K562 (cell line): ENCODE measurements around the gene DDR1. TPM values are rescaled to one million over a fixed set of nuclear protein-coding genes. Genes with fewer than 3 reads are reported as not detected.
A peak's percentile ranks its signal among the peaks of the same experiment; 100 is the strongest.

ENCODE experiments used
- ATAC-seq: fragments of 200-7000 bp; cut with Tn5 transposase; 3 replicates; pipeline ENCODE4 v1.9.1; 2020; ENCODE audit warnings: moderate library complexity
- BruUV-seq: library from RNA; stranded (reverse); fragments of 400-500 nt; replicated peaks from 2 replicates; lab custom pipeline; 2021; lab: Mats Ljungman, UMichigan
- CTCF ChIA-PET: fragments of 300-600 bp; formaldehyde crosslinking; extraction: SDS; loops from one replicate; lab custom pipeline; 2021; ENCODE audit warnings: low intra/inter-chr PET ratio; lab: Yijun Ruan, JAX
- POLR2A ChIA-PET: fragments of 300-600, 350-650 bp; sonication (Branson Sonifier 250); formaldehyde crosslinking; extraction: SDS; loops from one replicate; lab custom pipeline; 2021; ENCODE audit warnings: antibody characterized with exemption, inconsistent platforms; lab: Yijun Ruan, JAX
- DNase-seq, 4 experiments: peaks; one replicate each; pipeline versions ENCODE4 v3.0.0 to v3.0.0-alpha.2; 2011 to 2018; ENCODE audit warnings: low spot score in 3 of 4, mixed read lengths in 3 of 4; ENCODE audit errors: extremely low read depth in 1 of 4
- FAIRE-seq: peaks from 2 replicates; lab custom pipeline; 2011; peaks lifted over from hg19 to GRCh38; lab: Jason Lieb, UNC
- H2AFZ ChIP-seq: 2 replicates; pipeline ENCODE4 v1.6.0; 2011; ENCODE audit warnings: low read depth, low read length, control low read depth, inconsistent platforms
- H3K27ac ChIP-seq: fragments of 200-600 bp; 3 replicates; pipeline ENCODE4 v1.8.0; 2011; ENCODE audit warnings: low read depth, mild to moderate bottlenecking, control low read depth, inconsistent platforms, low read length, moderate library complexity, mixed read lengths; ENCODE audit errors: extremely low read depth
- H3K27me3 ChIP-seq, 2 experiments: fragments of 300-600 bp in 1 of 2; 2 replicates in 1 of 2; 3 replicates in 1 of 2; pipeline versions ENCODE4 v1.6.0 to v1.8.0; 2011; ENCODE audit warnings: inconsistent platforms in 2 of 2, low read length in 2 of 2, mild to moderate bottlenecking in 1 of 2, mixed read lengths in 1 of 2, moderate library complexity in 1 of 2; ENCODE audit not compliant: control insufficient read depth in 2 of 2, insufficient read depth in 2 of 2
- H3K36me3 ChIP-seq: fragments of 300-600 bp; 3 replicates; pipeline ENCODE4 v1.8.0; 2011; ENCODE audit warnings: mild to moderate bottlenecking, low read length, inconsistent platforms; ENCODE audit not compliant: control insufficient read depth, insufficient read depth
- H3K4me1 ChIP-seq, 2 experiments: fragments of 200-600 bp in 1 of 2; replicated peaks in 1 of 2; 2 replicates in 1 of 2; 3 replicates in 1 of 2; pipeline versions ENCODE4 v1.5.1 to v1.8.0; 2011; ENCODE audit warnings: inconsistent platforms in 2 of 2, low read length in 2 of 2, mild to moderate bottlenecking in 1 of 2, mixed read lengths in 1 of 2, moderate library complexity in 1 of 2; ENCODE audit not compliant: control insufficient read depth in 2 of 2, insufficient read depth in 2 of 2
- H3K4me2 ChIP-seq: 2 replicates; pipeline ENCODE4 v1.6.1; 2011; ENCODE audit warnings: low read length, control low read depth, inconsistent platforms, mixed read lengths; ENCODE audit not compliant: insufficient read depth
- H3K4me3 ChIP-seq: fragments of 200-600 bp; sonication (generic), shearing (Covaris generic); 2 replicates; pipeline ENCODE4 v1.5.1; 2016; ENCODE audit warnings: control low read depth, inconsistent platforms
- H3K79me2 ChIP-seq: fragments of 200-600 bp; 3 replicates; pipeline ENCODE4 v1.8.0; 2011; ENCODE audit warnings: low read length, inconsistent platforms; ENCODE audit not compliant: control insufficient read depth, insufficient read depth
- H3K9ac ChIP-seq, 2 experiments: 2 replicates each; pipeline versions ENCODE4 v1.6.0 to v1.6.1; 2011; ENCODE audit warnings: low read depth in 2 of 2, low read length in 2 of 2, control low read depth in 1 of 2, inconsistent platforms in 1 of 2, mild to moderate bottlenecking in 1 of 2, mixed read lengths in 1 of 2; ENCODE audit not compliant: insufficient read depth in 1 of 2
- H3K9me1 ChIP-seq: one replicate; pipeline ENCODE4 v1.6.0; 2011; ENCODE audit warnings: inconsistent platforms, mild to moderate bottlenecking, low read length, moderate library complexity; ENCODE audit not compliant: control insufficient read depth, insufficient read depth
- H3K9me3 ChIP-seq: replicated peaks from 2 replicates; pipeline ENCODE4 v1.5.1; 2011; ENCODE audit warnings: low read depth, low read length, inconsistent platforms; ENCODE audit not compliant: control insufficient read depth, insufficient read depth
- H4K20me1 ChIP-seq: replicated peaks from 2 replicates; pipeline ENCODE4 v1.6.1; 2011; ENCODE audit warnings: low read length, inconsistent platforms, mixed read lengths; ENCODE audit not compliant: control insufficient read depth, insufficient read depth
- CHCHD3 ChIP-seq: fragments of 250-450 bp; sonication (Bioruptor Pico); IDR thresholded peaks from 2 replicates; pipeline ENCODE4 v2.1.2; 2022; ENCODE audit warnings: mild to moderate bottlenecking
- CREB1 ChIP-seq, 2 experiments: sonication (generic) in 1 of 2; formaldehyde crosslinking in 1 of 2; IDR thresholded peaks; 2 replicates each; pipeline versions ENCODE4 v1.6.1 to v1.8.0; 2012 to 2022; ENCODE audit warnings: inconsistent platforms in 1 of 2, mild to moderate bottlenecking in 1 of 2, missing genetic modification reagents in 1 of 2, moderate library complexity in 1 of 2
- FOXP1 ChIP-seq: sonication (generic); formaldehyde crosslinking; IDR thresholded peaks from 2 replicates; pipeline ENCODE4 v1.8.0; 2022; ENCODE audit warnings: mild to moderate bottlenecking, missing genetic modification reagents
- LARP7 ChIP-seq: fragments of 450-650 bp; IDR thresholded peaks from 2 replicates; pipeline ENCODE4 v1.6.1; 2016
- NFIX ChIP-seq: fragments of 250-450 bp; sonication (Bioruptor Pico); IDR thresholded peaks from 2 replicates; pipeline ENCODE4 v1.4.0; 2020; ENCODE audit warnings: low read depth, mild to moderate bottlenecking, moderate library complexity
- POLR2A ChIP-seq: fragments of 450-650 bp; conservative IDR thresholded peaks from 2 replicates; pipeline ENCODE4 v1.6.1; 2016
- POLR2H ChIP-seq: IDR thresholded peaks from 2 replicates; pipeline ENCODE4 v1.6.1; 2016; ENCODE audit warnings: missing genetic modification characterization, low read depth, mild to moderate bottlenecking, control low read depth, missing compliant biosample characterization, moderate library complexity
- SAFB ChIP-seq: fragments of 200-400 bp; formaldehyde crosslinking; IDR thresholded peaks from 2 replicates; pipeline ENCODE4 v1.6.1; 2017; ENCODE audit warnings: low read depth, low read length, borderline replicate concordance
- SOX6 ChIP-seq: fragments of 450-650 bp; IDR thresholded peaks from 2 replicates; pipeline ENCODE4 v1.6.1; 2014; ENCODE audit warnings: mild to moderate bottlenecking
- ZNF23 ChIP-seq: fragments of 250-450 bp; sonication (Bioruptor Pico); IDR thresholded peaks from 2 replicates; pipeline ENCODE4 v1.4.0; 2020; ENCODE audit warnings: mild to moderate bottlenecking
- whole genome bisulfite sequencing: fragments of 100-300 bp; shearing (Covaris generic); methylation state at CpG from one replicate; pipeline ENCODE4 v1.1.6; 2016; ENCODE audit warnings: low coverage, mixed read lengths; ENCODE audit not compliant: insufficient coverage; ENCODE audit errors: missing lambda C conversion rate; 5-methylcytosine and 5-hydroxymethylcytosine counted together
- in situ Hi-C: fragments of 300-500 bp; cut with MboI; formaldehyde crosslinking; loops from 4 replicates; pipeline ENCODE4 v1.15.0; 2018; ENCODE audit warnings: inconsistent platforms, mixed read lengths
- intact Hi-C: fragments of 100-400 bp; cut with micrococcal nuclease; formaldehyde crosslinking; loops from 2 replicates; pipeline ENCODE4 v1.14.2; 2022
- polyA plus RNA-seq, 8 experiments: library from polyadenylated mRNA; depleted of rRNA in 4 of 8; stranded (reverse) in 5 of 8; unstranded in 3 of 8; fragments of >200 nt; fragmentation: Nextera tagmentation in 2 of 8; fragmentation: Illumina TruSeq in 1 of 8; extraction: Ambion mirVana in 2 of 8; extraction: Trizol in 1 of 8; gene quantifications; 2 replicates each; pipeline versions ENCODE4 v1.2.1 to v1.2.3, GENCODE V29; 2011 to 2014; ENCODE audit warnings: inconsistent platforms in 1 of 8, missing spikeins in 1 of 8
- total RNA-seq, 7 experiments: library from RNA; depleted of rRNA in 6 of 7; stranded (reverse); fragments of >200 nt in 6 of 7; fragmentation: Illumina TruSeq in 2 of 7; extraction: Trizol in 2 of 7; gene quantifications; 2 replicates each; pipeline versions ENCODE4 v1.2.1 to v1.2.3, GENCODE V29; 2011 to 2021; ENCODE audit warnings: low replicate concordance in 1 of 7
- TF ChIP-seq, protein P1 (sequence below): fragments of 450-650 bp; IDR thresholded peaks from 2 replicates; pipeline ENCODE4 v1.7.1; 2018; ENCODE audit warnings: mild to moderate bottlenecking, low read depth; ENCODE audit not compliant: partially characterized antibody
- TF ChIP-seq, protein P2 (sequence below): fragments of 450-650 bp; conservative IDR thresholded peaks from 2 replicates; pipeline ENCODE4 v1.6.1; 2016; ENCODE audit warnings: missing genetic modification characterization, low read depth, mild to moderate bottlenecking, control low read depth, missing compliant biosample characterization
- TF ChIP-seq, protein P3 (sequence below): sonication (generic); formaldehyde crosslinking; IDR thresholded peaks from 2 replicates; pipeline ENCODE4 v1.8.1; 2023; ENCODE audit warnings: missing genetic modification reagents, mild to moderate bottlenecking, borderline replicate concordance
- TF ChIP-seq, protein P4 (sequence below): sonication (generic); formaldehyde crosslinking; IDR thresholded peaks from 2 replicates; pipeline ENCODE4 v1.9.0; 2022; ENCODE audit warnings: mild to moderate bottlenecking, missing genetic modification reagents

The DDR1 gene
- total and polyA plus RNA-seq, 9 of the 15 experiments (the other 6 are each of a cell fraction or from before 2014, with no cell fraction given): 1.4 to 44.6 (median 12.2) TPM

DNA sequence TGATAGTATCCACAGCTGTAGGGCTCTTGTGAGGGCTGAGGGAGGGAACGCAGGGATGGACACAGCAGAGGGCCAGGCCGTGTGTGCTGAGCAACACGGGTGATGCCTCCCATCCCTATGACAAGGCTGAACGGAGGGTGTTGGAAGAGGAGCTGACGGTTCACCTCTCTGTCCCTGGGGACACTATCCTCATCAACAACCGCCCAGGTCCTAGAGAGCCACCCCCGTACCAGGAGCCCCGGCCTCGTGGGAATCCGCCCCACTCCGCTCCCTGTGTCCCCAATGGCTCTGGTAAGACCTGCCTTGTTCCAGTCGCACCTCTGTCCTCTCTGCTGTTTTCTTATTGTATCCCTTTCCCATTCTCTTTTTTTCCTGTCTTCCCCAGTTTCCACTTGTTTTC is 10.1 kb downstream of the DDR1 start:
- Histone ChIP-seq H3K79me2 (no peaks in the 10 kb centered on the region), H3K27ac (no peak overlapping the region), H2AFZ (no peak overlapping the region), H3K27me3 (no peaks in the 10 kb centered on the region), H3K9me1 (no peaks in the 10 kb centered on the region), H3K4me2 (no peak overlapping the region), H3K9me3 (no peaks in the 10 kb centered on the region), H3K4me3 (no peak overlapping the region), H3K4me1 (peaks cover 0 to 17% of the 10 kb centered on the region in 2 experiments; a peak in 1 of 5 replicates), H4K20me1 (no peaks in the 10 kb centered on the region; the same call in 1 of the 2 replicates), H3K9ac (peak overlapping the region in 1 of 2 experiments; percentile 24; a peak in 1 of 4 replicates), H3K36me3 (peaks cover 87% of the 10 kb centered on the region)
- POLR2A ChIA-PET: interaction anchor here (1.0 kb wide), 1 partner anchor 9 kb away, joined by 3 read pairs; no protein-coding TSS in a partner anchor
- FAIRE-seq: no peak
- CTCF ChIA-PET: no interaction called here
- intact Hi-C loops: no loop called here
- 66% methylated on average over 10 of the region's 12 CpGs for WGBS
- no TSS peak for BruUV-seq
- DNase-seq: no peak
- in situ Hi-C loops: no loop called here
- ATAC-seq: no peak
- TF ChIP-seq, protein P1, sequence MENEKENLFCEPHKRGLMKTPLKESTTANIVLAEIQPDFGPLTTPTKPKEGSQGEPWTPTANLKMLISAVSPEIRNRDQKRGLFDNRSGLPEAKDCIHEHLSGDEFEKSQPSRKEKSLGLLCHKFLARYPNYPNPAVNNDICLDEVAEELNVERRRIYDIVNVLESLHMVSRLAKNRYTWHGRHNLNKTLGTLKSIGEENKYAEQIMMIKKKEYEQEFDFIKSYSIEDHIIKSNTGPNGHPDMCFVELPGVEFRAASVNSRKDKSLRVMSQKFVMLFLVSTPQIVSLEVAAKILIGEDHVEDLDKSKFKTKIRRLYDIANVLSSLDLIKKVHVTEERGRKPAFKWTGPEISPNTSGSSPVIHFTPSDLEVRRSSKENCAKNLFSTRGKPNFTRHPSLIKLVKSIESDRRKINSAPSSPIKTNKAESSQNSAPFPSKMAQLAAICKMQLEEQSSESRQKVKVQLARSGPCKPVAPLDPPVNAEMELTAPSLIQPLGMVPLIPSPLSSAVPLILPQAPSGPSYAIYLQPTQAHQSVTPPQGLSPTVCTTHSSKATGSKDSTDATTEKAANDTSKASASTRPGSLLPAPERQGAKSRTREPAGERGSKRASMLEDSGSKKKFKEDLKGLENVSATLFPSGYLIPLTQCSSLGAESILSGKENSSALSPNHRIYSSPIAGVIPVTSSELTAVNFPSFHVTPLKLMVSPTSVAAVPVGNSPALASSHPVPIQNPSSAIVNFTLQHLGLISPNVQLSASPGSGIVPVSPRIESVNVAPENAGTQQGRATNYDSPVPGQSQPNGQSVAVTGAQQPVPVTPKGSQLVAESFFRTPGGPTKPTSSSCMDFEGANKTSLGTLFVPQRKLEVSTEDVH: no peak
- TF ChIP-seq FOXP1 (CRISPR knock-in tag) (no peak), NFIX (CRISPR knock-in tag) (no peak), CHCHD3 (CRISPR knock-in tag) (no peak), POLR2H (no peak), ZNF23 (CRISPR knock-in tag) (no peak), CREB1 (IDR thresholded peaks at IDR 0.05) (no peak), CREB1 (CRISPR knock-in tag; IDR thresholded peaks at IDR 0.05) (no peak), SAFB (no peak), POLR2A (no peak), SOX6 (no peak), LARP7 (no peak)
- TF ChIP-seq, protein P2, sequence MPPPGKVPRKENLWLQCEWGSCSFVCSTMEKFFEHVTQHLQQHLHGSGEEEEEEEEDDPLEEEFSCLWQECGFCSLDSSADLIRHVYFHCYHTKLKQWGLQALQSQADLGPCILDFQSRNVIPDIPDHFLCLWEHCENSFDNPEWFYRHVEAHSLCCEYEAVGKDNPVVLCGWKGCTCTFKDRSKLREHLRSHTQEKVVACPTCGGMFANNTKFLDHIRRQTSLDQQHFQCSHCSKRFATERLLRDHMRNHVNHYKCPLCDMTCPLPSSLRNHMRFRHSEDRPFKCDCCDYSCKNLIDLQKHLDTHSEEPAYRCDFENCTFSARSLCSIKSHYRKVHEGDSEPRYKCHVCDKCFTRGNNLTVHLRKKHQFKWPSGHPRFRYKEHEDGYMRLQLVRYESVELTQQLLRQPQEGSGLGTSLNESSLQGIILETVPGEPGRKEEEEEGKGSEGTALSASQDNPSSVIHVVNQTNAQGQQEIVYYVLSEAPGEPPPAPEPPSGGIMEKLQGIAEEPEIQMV (tag): no peak
- TF ChIP-seq, protein P3, sequence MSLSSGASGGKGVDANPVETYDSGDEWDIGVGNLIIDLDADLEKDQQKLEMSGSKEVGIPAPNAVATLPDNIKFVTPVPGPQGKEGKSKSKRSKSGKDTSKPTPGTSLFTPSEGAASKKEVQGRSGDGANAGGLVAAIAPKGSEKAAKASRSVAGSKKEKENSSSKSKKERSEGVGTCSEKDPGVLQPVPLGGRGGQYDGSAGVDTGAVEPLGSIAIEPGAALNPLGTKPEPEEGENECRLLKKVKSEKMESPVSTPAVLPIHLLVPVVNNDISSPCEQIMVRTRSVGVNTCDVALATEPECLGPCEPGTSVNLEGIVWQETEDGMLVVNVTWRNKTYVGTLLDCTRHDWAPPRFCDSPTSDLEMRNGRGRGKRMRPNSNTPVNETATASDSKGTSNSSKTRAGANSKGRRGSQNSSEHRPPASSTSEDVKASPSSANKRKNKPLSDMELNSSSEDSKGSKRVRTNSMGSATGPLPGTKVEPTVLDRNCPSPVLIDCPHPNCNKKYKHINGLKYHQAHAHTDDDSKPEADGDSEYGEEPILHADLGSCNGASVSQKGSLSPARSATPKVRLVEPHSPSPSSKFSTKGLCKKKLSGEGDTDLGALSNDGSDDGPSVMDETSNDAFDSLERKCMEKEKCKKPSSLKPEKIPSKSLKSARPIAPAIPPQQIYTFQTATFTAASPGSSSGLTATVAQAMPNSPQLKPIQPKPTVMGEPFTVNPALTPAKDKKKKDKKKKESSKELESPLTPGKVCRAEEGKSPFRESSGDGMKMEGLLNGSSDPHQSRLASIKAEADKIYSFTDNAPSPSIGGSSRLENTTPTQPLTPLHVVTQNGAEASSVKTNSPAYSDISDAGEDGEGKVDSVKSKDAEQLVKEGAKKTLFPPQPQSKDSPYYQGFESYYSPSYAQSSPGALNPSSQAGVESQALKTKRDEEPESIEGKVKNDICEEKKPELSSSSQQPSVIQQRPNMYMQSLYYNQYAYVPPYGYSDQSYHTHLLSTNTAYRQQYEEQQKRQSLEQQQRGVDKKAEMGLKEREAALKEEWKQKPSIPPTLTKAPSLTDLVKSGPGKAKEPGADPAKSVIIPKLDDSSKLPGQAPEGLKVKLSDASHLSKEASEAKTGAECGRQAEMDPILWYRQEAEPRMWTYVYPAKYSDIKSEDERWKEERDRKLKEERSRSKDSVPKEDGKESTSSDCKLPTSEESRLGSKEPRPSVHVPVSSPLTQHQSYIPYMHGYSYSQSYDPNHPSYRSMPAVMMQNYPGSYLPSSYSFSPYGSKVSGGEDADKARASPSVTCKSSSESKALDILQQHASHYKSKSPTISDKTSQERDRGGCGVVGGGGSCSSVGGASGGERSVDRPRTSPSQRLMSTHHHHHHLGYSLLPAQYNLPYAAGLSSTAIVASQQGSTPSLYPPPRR (CRISPR knock-in tag): no peak
- TF ChIP-seq, protein P4, sequence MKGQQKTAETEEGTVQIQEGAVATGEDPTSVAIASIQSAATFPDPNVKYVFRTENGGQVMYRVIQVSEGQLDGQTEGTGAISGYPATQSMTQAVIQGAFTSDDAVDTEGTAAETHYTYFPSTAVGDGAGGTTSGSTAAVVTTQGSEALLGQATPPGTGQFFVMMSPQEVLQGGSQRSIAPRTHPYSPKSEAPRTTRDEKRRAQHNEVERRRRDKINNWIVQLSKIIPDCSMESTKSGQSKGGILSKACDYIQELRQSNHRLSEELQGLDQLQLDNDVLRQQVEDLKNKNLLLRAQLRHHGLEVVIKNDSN (CRISPR knock-in tag): no peak
